Smooth muscle cell (in vitro differentiated cells): ENCODE measurements around the gene MATR3. TPM values are rescaled to one million over a fixed set of nuclear protein-coding genes. Genes with fewer than 3 reads are reported as not detected.

Source experiments
- DNase-seq: peaks from one replicate; lab custom pipeline; 2025; ENCODE audit not compliant: unreplicated experiment; lab: John Stamatoyannopoulos, UW
- H2AFZ ChIP-seq: fragments of 200-600 bp; sonication (generic); 2 replicates; pipeline ENCODE4 v1.6.0; 2016; ENCODE audit warnings: antibody characterized with exemption, low read depth, mild to moderate bottlenecking
- H3F3A ChIP-seq: fragments of 200-600 bp; sonication (generic); 2 replicates; pipeline ENCODE4 v1.6.0; 2017; ENCODE audit warnings: antibody characterized with exemption, low read depth
- H3K27ac ChIP-seq: fragments of 200-600 bp; sonication (generic); 2 replicates; pipeline ENCODE4 v1.5.1; 2016; ENCODE audit warnings: low read depth, mild to moderate bottlenecking
- H3K27me3 ChIP-seq: fragments of 200-600 bp; sonication (generic); 2 replicates; pipeline ENCODE4 v1.6.1; 2016; ENCODE audit warnings: low read depth, mild to moderate bottlenecking
- H3K36me3 ChIP-seq: fragments of 200-600 bp; sonication (generic); 2 replicates; pipeline ENCODE4 v1.5.1; 2016; ENCODE audit warnings: low read depth
- H3K4me1 ChIP-seq: fragments of 200-600 bp; sonication (generic); 2 replicates; pipeline ENCODE4 v1.5.1; 2016; ENCODE audit warnings: low read depth
- H3K4me2 ChIP-seq: fragments of 200-600 bp; sonication (generic); 2 replicates; pipeline ENCODE4 v1.6.0; 2016; ENCODE audit warnings: mild to moderate bottlenecking
- H3K4me3 ChIP-seq: fragments of 200-600 bp; sonication (generic); 2 replicates; pipeline ENCODE4 v1.5.1; 2016; ENCODE audit warnings: mild to moderate bottlenecking
- H3K79me2 ChIP-seq: fragments of 200-600 bp; sonication (generic); 2 replicates; pipeline ENCODE4 v1.6.0; 2016; ENCODE audit warnings: low read depth, mild to moderate bottlenecking
- H3K9ac ChIP-seq: fragments of 200-600 bp; sonication (generic); 2 replicates; pipeline ENCODE4 v1.6.0; 2016; ENCODE audit warnings: low read depth
- H3K9me3 ChIP-seq: fragments of 200-600 bp; sonication (generic); replicated peaks from 2 replicates; pipeline ENCODE4 v1.5.1; 2016; ENCODE audit warnings: low read depth
- H4K20me1 ChIP-seq: fragments of 200-600 bp; sonication (generic); 2 replicates; pipeline ENCODE4 v1.6.0; 2016; ENCODE audit warnings: low read depth
- CTCF ChIP-seq: fragments of 200-600 bp; sonication (generic); IDR thresholded peaks from 2 replicates; pipeline ENCODE4 v1.5.1; 2017; ENCODE audit warnings: borderline replicate concordance, mild to moderate bottlenecking, antibody characterized with exemption; ENCODE audit not compliant: insufficient read depth, poor library complexity, severe bottlenecking
- WGBS: methylation state at CpG from one replicate; pipeline ENCODE4 v1.1.7; 2016; ENCODE audit warnings: low lambda C conversion rate; 5-methylcytosine and 5-hydroxymethylcytosine counted together
- polyA plus RNA-seq: library from polyadenylated mRNA; unstranded; fragments of >200 nt; fragmentation: Nextera tagmentation; extraction: Ambion mirVana; gene quantifications from 2 replicates; pipeline ENCODE4 v1.2.1, GENCODE V29; 2016
- total RNA-seq: library from RNA; depleted of rRNA; stranded (reverse); fragments of >200 nt; gene quantifications from 2 replicates; pipeline ENCODE4 v1.2.3, GENCODE V29; 2014

Gene MATR3
- total and polyA plus RNA-seq, 2 experiments from 2014 or later, result 169 to 267 TPM

GRCh38 chr5:139278540-139279274 is 14.8 kb upstream of the MATR3 start:
- no peak overlapping the region for H3K27ac ChIP-seq
- H2AFZ ChIP-seq, result no peak overlapping the region
- TF ChIP-seq CTCF, result no peak
- peaks cover 5% of the 10 kb centered on the region for H3K79me2 ChIP-seq
- no peak overlapping the region for H3K4me2 ChIP-seq
- H3K4me1 ChIP-seq, result peaks cover 35% of the 10 kb centered on the region
- H3K36me3 ChIP-seq, result peaks cover 10% of the 10 kb centered on the region
- no peak overlapping the region for H3K4me3 ChIP-seq
- no peak overlapping the region for H3K9ac ChIP-seq
- H3F3A ChIP-seq, result peaks cover 3% of the 10 kb centered on the region
- H3K27me3 ChIP-seq, result no peaks in the 10 kb centered on the region
- no peak for DNase-seq
- no peaks in the 10 kb centered on the region for H4K20me1 ChIP-seq
- 95% methylated on average over 6 of the region's 6 CpGs for WGBS
- no peaks in the 10 kb centered on the region for H3K9me3 ChIP-seq

GRCh38 chr5:139282197-139282557 is 11.4 kb upstream of the MATR3 start:
- Histone ChIP-seq H2AFZ (no peak overlapping the region), H3K4me1 (peaks cover 9% of the 10 kb centered on the region), H3K4me2 (no peak overlapping the region), H3K9ac (no peak overlapping the region), H3K9me3 (no peaks in the 10 kb centered on the region), H3K36me3 (peaks cover 23% of the 10 kb centered on the region), H3F3A (peaks cover 12% of the 10 kb centered on the region), H3K27ac (no peak overlapping the region), H3K4me3 (no peak overlapping the region), H3K79me2 (no peaks in the 10 kb centered on the region), H4K20me1 (no peaks in the 10 kb centered on the region), H3K27me3 (no peaks in the 10 kb centered on the region)
- no peak for DNase-seq
- no peak for TF ChIP-seq CTCF

- Histone ChIP-seq H3K4me2 (no peak overlapping the region), H3K9me3 (no peaks in the 10 kb centered on the region), H3K79me2 (no peaks in the 10 kb centered on the region), H2AFZ (no peak overlapping the region), H3K36me3 (peaks cover 23% of the 10 kb centered on the region), H3K27me3 (no peaks in the 10 kb centered on the region), H3K27ac (no peak overlapping the region), H3F3A (peaks cover 14% of the 10 kb centered on the region), H3K9ac (no peak overlapping the region), H3K4me1 (peaks cover 9% of the 10 kb centered on the region), H4K20me1 (no peaks in the 10 kb centered on the region), H3K4me3 (no peak overlapping the region)
- DNase-seq, result no peak
- 25% methylated on average over 3 of the region's 3 CpGs for WGBS
- TF ChIP-seq CTCF, result no peak
Observed at GRCh38 chr5:139283252-139284166, 10.0 kb upstream of the MATR3 start.
